Measurements from ENCODE around the gene TAF10. TPM values are rescaled to one million over a fixed set of nuclear protein-coding genes. Genes with fewer than 3 reads are reported as not detected.

The TAF10 gene
- total RNA-seq, 1 experiment from 2014 or later = 387 TPM

DNA sequence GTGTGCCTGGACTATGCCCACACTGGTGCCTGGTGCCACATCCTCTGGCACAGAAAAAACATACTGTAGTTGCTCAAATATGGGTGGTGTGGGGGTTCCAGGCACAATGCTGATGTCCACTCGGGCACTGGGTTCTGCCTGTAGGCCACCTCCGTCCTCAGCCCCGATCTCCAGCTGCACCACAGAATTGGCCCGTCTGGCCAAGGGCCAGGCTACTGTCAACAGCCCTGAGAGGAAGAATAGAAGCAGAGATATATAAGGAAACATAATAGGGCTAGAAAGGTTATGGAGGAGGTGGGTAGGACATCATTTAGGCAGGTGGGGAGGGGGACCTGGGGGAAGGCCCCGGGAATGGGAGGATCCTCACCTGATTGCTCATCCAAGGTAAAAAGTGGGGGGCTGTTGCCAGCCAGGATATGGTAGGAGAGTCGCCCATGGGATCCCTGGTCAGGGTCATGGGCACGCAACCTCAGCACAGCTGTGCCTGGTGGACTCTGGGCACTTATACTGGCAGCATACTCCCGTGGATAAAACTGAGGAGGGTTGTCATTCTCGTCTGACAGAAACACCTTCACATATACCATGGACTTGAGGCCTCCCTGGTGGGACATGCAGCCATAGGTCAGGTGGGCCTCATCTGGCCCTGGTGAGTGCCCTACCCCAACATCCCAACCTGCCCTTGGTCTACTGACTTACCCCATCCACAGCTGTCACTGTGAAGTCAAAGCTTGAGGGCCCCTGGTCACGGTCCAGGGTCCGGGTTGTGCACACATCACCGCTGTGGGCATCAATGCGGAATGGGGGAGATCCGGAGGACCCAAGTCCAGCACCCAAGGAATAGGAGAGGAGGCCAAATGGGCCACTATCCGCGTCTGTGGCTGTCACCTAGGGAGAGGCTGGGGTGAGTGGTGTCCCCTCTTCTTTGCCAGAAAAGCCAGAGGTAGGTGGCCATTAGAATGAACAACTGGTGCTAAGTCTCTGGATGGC is 21.7 kb upstream of the TAF10 start:
- TF ChIP-seq, protein P1, sequence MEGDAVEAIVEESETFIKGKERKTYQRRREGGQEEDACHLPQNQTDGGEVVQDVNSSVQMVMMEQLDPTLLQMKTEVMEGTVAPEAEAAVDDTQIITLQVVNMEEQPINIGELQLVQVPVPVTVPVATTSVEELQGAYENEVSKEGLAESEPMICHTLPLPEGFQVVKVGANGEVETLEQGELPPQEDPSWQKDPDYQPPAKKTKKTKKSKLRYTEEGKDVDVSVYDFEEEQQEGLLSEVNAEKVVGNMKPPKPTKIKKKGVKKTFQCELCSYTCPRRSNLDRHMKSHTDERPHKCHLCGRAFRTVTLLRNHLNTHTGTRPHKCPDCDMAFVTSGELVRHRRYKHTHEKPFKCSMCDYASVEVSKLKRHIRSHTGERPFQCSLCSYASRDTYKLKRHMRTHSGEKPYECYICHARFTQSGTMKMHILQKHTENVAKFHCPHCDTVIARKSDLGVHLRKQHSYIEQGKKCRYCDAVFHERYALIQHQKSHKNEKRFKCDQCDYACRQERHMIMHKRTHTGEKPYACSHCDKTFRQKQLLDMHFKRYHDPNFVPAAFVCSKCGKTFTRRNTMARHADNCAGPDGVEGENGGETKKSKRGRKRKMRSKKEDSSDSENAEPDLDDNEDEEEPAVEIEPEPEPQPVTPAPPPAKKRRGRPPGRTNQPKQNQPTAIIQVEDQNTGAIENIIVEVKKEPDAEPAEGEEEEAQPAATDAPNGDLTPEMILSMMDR (IDR thresholded peaks at IDR 0.05) = no peak
- TF ChIP-seq POLR2AphosphoS5 (IDR thresholded peaks at IDR 0.05; ENCODE audit: low read depth, low read length) (no peak), TCF7L2 (IDR thresholded peaks at IDR 0.05; ENCODE audit: low read depth, low read length) (no peak), SIN3A (IDR thresholded peaks at IDR 0.05; ENCODE audit: borderline replicate concordance, insufficient read depth, low read depth, low read length) (no peak)
- TF ChIP-seq, protein P2, sequence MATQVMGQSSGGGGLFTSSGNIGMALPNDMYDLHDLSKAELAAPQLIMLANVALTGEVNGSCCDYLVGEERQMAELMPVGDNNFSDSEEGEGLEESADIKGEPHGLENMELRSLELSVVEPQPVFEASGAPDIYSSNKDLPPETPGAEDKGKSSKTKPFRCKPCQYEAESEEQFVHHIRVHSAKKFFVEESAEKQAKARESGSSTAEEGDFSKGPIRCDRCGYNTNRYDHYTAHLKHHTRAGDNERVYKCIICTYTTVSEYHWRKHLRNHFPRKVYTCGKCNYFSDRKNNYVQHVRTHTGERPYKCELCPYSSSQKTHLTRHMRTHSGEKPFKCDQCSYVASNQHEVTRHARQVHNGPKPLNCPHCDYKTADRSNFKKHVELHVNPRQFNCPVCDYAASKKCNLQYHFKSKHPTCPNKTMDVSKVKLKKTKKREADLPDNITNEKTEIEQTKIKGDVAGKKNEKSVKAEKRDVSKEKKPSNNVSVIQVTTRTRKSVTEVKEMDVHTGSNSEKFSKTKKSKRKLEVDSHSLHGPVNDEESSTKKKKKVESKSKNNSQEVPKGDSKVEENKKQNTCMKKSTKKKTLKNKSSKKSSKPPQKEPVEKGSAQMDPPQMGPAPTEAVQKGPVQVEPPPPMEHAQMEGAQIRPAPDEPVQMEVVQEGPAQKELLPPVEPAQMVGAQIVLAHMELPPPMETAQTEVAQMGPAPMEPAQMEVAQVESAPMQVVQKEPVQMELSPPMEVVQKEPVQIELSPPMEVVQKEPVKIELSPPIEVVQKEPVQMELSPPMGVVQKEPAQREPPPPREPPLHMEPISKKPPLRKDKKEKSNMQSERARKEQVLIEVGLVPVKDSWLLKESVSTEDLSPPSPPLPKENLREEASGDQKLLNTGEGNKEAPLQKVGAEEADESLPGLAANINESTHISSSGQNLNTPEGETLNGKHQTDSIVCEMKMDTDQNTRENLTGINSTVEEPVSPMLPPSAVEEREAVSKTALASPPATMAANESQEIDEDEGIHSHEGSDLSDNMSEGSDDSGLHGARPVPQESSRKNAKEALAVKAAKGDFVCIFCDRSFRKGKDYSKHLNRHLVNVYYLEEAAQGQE (IDR thresholded peaks at IDR 0.05; ENCODE audit: insufficient read depth in 1 of 2, low read depth in 2 of 2, low read length in 1 of 2) = no peak
- BruUV-seq (replicated peaks) = no TSS peak
- intact Hi-C loops (cut with micrococcal nuclease; ENCODE audit: unreplicated experiment) = no loop called here
- Histone ChIP-seq H3K4me1 (ENCODE audit: control insufficient read depth, insufficient read depth, low read length) (peaks cover 14% of the 10 kb centered on the region), H3K36me3 (ENCODE audit: control insufficient read depth, insufficient read depth, low read length) (no peaks in the 10 kb centered on the region), H3K27ac (ENCODE audit: low read length) (no peak overlapping the region), H3K9me3 (ENCODE audit: control insufficient read depth, insufficient read depth, low read depth, low read length) (no peaks in the 10 kb centered on the region), H3K4me3 (ENCODE audit: low read depth in 2 of 2, low read length in 2 of 2) (no peak overlapping the region), H3K27me3 (ENCODE audit: control insufficient read depth, insufficient read depth, low read length) (peaks cover 7% of the 10 kb centered on the region)
- ATAC-seq (no peak), DNase-seq (ENCODE audit: low read depth, low spot score) (no peak)
- ChIA-PET CTCF (no interaction called here), POLR2A (no interaction called here)
- in situ Hi-C loops (cut with HindIII; ENCODE audit: low pct_unique_long_range_greater_than_20kb, low sequenced_read_pairs) = no loop called here

DNA sequence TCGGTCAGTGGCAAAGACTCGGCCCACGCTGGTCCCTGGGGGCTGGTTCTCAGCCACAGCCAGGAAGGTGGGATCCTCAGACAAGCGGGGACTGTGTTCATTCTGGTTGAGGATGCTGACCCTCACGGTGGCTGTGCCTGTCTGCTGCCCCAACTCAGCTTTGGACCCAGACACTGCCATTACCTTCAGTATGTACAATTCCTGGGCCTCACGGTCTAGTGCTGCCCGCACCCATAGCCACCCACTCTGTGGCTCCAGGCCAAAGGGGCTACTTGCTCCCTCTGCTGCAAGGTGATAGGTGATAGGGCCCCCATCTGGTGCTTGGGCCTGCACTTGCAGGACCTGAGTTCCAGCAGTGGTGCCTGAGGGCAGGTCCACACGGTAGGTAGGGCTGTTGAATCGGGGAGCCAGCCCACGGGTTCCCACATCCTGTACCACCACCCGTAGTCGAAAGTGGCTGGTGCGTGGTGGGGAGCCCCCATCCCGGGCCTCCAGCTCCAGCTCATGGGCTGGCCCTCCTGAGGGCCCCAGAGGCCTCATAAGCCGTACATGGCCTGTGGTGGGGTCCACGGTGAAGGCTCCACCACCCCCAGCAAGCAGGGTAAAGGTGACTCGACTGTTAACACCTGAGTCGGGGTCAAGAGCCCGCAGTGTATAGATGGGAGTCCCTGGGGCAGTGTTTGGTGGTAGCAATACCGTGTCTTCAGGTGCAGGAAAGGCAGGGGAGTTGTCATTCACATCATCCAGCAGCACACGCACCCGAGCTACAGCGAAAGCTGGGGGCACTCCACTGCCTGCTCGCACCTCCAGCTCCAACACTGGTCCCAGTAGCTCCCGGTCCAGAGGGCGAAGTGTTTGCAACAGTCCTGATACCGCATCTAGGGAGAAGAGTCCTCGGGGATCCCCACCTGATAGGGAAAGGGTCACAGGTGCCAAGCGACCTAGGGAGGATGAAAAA is 20.4 kb upstream of the TAF10 start:
- intact Hi-C loops (cut with micrococcal nuclease; ENCODE audit: unreplicated experiment) (no loop called here), in situ Hi-C loops (cut with HindIII; ENCODE audit: low pct_unique_long_range_greater_than_20kb, low sequenced_read_pairs) (no loop called here)
- ChIA-PET CTCF (no interaction called here), POLR2A (no interaction called here)
- peaks cover 9% of the 10 kb centered on the region for H3K4me1 ChIP-seq (ENCODE audit: control insufficient read depth, insufficient read depth, low read length)
- H3K9me3 ChIP-seq (ENCODE audit: control insufficient read depth, insufficient read depth, low read depth, low read length) = no peaks in the 10 kb centered on the region
- no peak for DNase-seq (ENCODE audit: low read depth, low spot score)
- peaks cover 7% of the 10 kb centered on the region for H3K27me3 ChIP-seq (ENCODE audit: control insufficient read depth, insufficient read depth, low read length)
- no peak overlapping the region for H3K27ac ChIP-seq (ENCODE audit: low read length)
- TF ChIP-seq POLR2AphosphoS5 (IDR thresholded peaks at IDR 0.05; ENCODE audit: low read depth, low read length) (no peak), TCF7L2 (IDR thresholded peaks at IDR 0.05; ENCODE audit: low read depth, low read length) (no peak), SIN3A (IDR thresholded peaks at IDR 0.05; ENCODE audit: borderline replicate concordance, insufficient read depth, low read depth, low read length) (no peak)
- TF ChIP-seq, protein P2 (IDR thresholded peaks at IDR 0.05; ENCODE audit: insufficient read depth in 1 of 2, low read depth in 2 of 2, low read length in 1 of 2) = no peak
- TF ChIP-seq, protein P1 (IDR thresholded peaks at IDR 0.05) = no peak
- no peak overlapping the region for H3K4me3 ChIP-seq (ENCODE audit: low read depth in 2 of 2, low read length in 2 of 2)
- H3K36me3 ChIP-seq (ENCODE audit: control insufficient read depth, insufficient read depth, low read length) = no peaks in the 10 kb centered on the region
- no TSS peak for BruUV-seq (replicated peaks)
- no peak for ATAC-seq
